ENCODE measurements around the gene UNC5B. TPM values are rescaled to one million over a fixed set of nuclear protein-coding genes. Genes with fewer than 3 reads are reported as not detected.

Gene UNC5B
- total RNA-seq, 1 donor from 2014 or later = 13.1 TPM

DNA sequence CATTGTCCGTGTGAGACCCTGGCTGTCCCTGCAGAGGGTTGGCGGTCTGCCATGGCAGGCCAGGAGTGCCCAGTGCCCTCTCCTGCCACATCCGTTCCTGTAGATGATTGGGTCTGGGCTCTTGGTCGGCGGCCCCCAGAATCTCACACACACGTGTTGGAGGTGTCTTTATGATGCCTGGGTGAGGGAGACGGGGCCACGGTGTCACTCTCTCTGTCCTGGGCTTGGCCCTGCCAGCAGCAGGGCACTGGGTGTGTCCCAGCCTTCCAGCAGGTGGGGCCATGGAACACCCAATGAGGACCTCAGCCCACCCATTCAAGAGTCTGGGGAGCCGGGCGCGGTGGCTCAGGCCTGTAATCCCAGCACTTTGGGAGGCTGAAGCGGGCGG, 30.2 kb downstream of the UNC5B start:
- H3K9me3 Mint-ChIP-seq (ENCODE audit: unreplicated experiment) = no peaks in the 10 kb centered on the region
- H3K4me3 Mint-ChIP-seq (ENCODE audit: unreplicated experiment) = no peak overlapping the region
- no peak for DNase-seq (ENCODE audit: extremely low spot score, unreplicated experiment)
- no peaks in the 10 kb centered on the region for H3K27me3 Mint-ChIP-seq (ENCODE audit: unreplicated experiment)
- no peak overlapping the region for H3K27ac Mint-ChIP-seq (ENCODE audit: unreplicated experiment)
- TF ChIP-seq CTCF (IDR thresholded peaks at IDR 0.05) = peak; percentile 6
- H3K36me3 Mint-ChIP-seq (ENCODE audit: unreplicated experiment) = no peaks in the 10 kb centered on the region
- H3K4me1 Mint-ChIP-seq (ENCODE audit: unreplicated experiment) = peaks cover 73% of the 10 kb centered on the region

DNA sequence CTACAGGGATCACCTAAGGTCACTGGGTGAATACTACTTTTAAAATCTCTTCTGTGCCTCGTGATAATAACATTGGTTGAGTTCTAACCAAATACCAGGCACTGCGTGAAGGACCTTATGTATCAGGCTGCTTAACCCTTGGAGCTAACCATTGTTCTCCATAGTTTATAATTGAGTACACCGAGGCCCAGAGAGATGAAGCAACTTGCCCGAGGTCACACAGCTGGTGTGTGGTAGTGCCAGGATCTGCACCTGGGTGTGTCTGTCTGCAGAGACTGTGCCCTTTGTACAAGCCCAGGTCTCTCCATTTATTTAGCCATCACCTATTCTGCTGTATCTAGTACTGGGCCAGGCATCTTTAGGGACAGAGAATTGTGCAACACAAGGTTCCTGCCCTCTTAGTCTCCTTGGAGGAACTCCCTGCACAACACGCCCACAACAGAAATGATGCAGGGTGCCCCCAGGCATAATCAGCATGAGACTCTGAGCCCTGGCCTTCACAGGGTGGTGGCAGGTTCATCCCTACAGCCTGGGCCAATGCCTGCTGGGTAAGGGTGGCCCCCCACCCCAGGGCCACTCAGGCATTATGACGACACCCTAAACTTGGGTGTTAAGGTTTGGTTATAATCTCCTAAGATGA, 31.5 kb downstream of the UNC5B start:
- H3K27me3 Mint-ChIP-seq (ENCODE audit: unreplicated experiment) = no peaks in the 10 kb centered on the region
- H3K27ac Mint-ChIP-seq (ENCODE audit: unreplicated experiment) = peak overlapping the region; percentile 94
- H3K4me3 Mint-ChIP-seq (ENCODE audit: unreplicated experiment) = no peak overlapping the region
- no peak for TF ChIP-seq CTCF (IDR thresholded peaks at IDR 0.05)
- no peaks in the 10 kb centered on the region for H3K36me3 Mint-ChIP-seq (ENCODE audit: unreplicated experiment)
- H3K9me3 Mint-ChIP-seq (ENCODE audit: unreplicated experiment) = no peaks in the 10 kb centered on the region
- DNase-seq (ENCODE audit: extremely low spot score, unreplicated experiment) = no peak
- H3K4me1 Mint-ChIP-seq (ENCODE audit: unreplicated experiment) = peaks cover 71% of the 10 kb centered on the region

- H3K27me3 Mint-ChIP-seq (ENCODE audit: unreplicated experiment) = no peaks in the 10 kb centered on the region
- H3K27ac Mint-ChIP-seq (ENCODE audit: unreplicated experiment) = peak overlapping the region; percentile 94
- no peaks in the 10 kb centered on the region for H3K36me3 Mint-ChIP-seq (ENCODE audit: unreplicated experiment)
- peaks cover 70% of the 10 kb centered on the region for H3K4me1 Mint-ChIP-seq (ENCODE audit: unreplicated experiment)
- H3K4me3 Mint-ChIP-seq (ENCODE audit: unreplicated experiment) = peak overlapping the region; percentile 43
- peak; percentile 94 for DNase-seq (ENCODE audit: extremely low spot score, unreplicated experiment)
- H3K9me3 Mint-ChIP-seq (ENCODE audit: unreplicated experiment) = no peaks in the 10 kb centered on the region
- TF ChIP-seq CTCF (IDR thresholded peaks at IDR 0.05) = no peak
Observed at GRCh38 chr10:71244431-71245419, 32.4 kb downstream of the UNC5B start.

- peak overlapping the region; percentile 94 for H3K27ac Mint-ChIP-seq (ENCODE audit: unreplicated experiment)
- no peaks in the 10 kb centered on the region for H3K9me3 Mint-ChIP-seq (ENCODE audit: unreplicated experiment)
- no peak for DNase-seq (ENCODE audit: extremely low spot score, unreplicated experiment)
- H3K36me3 Mint-ChIP-seq (ENCODE audit: unreplicated experiment) = no peaks in the 10 kb centered on the region
- H3K4me1 Mint-ChIP-seq (ENCODE audit: unreplicated experiment) = peaks cover 67% of the 10 kb centered on the region
- H3K27me3 Mint-ChIP-seq (ENCODE audit: unreplicated experiment) = no peaks in the 10 kb centered on the region
- H3K4me3 Mint-ChIP-seq (ENCODE audit: unreplicated experiment) = no peak overlapping the region
- TF ChIP-seq CTCF (IDR thresholded peaks at IDR 0.05) = no peak
Observed at GRCh38 chr10:71245420-71246325, 33.3 kb downstream of the UNC5B start.
